T-helper 1 cell treated with Interleukin-12 subunit alpha and Interleukin-12 subunit beta and Interleukin-4 antibody, amounts not matched to agents 30 ng/mL and 1 ng/mL, for 36 hours (primary cell): ENCODE measurements around the gene MPPED2. TPM values are rescaled to one million over a fixed set of nuclear protein-coding genes. Genes with fewer than 3 reads are reported as not detected.

Experiments
- intact Hi-C: fragments of 100-400 bp; cut with micrococcal nuclease; formaldehyde crosslinking; loops from one replicate; pipeline ENCODE4 v1.15.1; 2024
- total RNA-seq: library from RNA; stranded (reverse); gene quantifications from 2 replicates; pipeline ENCODE4 v1.2.3, GENCODE V29; 2022

Gene MPPED2
- total RNA-seq, 1 donor from 2014 or later: not detected

GRCh38 chr11:30535818-30536217 lies 50.3 kb downstream of the MPPED2 start:
- intact Hi-C loops: no loop called here

DNA sequence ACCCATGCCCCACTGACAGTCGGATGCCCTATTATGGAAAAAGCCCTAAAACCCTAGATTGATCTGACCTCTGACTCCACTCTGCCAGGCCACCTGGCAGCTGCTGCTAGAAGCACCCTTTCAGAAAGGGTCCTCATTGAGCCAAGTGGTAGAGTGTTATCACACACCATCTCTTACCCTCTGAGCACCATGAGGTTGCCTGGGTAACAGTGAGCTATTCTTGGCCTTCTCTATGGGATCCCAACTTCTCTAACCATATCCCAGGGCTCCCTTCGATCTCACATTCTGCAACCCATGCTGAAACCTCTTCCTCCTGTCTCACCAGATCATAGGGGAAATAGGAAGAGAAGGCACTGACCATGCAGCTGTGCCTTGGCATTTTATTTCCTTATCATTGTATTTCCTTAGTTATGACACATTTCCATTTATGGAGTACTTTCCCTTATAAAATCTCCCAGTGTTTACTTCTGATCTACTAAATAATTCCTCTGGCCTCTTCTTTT lies 52.7 kb downstream of the MPPED2 start:
- intact Hi-C loops: no loop called here

GRCh38 chr11:30527566-30527965 lies 58.6 kb downstream of the MPPED2 start:
- intact Hi-C loops: no loop called here

GRCh38 chr11:30526558-30526957 lies 59.6 kb downstream of the MPPED2 start:
- intact Hi-C loops: no loop called here

DNA sequence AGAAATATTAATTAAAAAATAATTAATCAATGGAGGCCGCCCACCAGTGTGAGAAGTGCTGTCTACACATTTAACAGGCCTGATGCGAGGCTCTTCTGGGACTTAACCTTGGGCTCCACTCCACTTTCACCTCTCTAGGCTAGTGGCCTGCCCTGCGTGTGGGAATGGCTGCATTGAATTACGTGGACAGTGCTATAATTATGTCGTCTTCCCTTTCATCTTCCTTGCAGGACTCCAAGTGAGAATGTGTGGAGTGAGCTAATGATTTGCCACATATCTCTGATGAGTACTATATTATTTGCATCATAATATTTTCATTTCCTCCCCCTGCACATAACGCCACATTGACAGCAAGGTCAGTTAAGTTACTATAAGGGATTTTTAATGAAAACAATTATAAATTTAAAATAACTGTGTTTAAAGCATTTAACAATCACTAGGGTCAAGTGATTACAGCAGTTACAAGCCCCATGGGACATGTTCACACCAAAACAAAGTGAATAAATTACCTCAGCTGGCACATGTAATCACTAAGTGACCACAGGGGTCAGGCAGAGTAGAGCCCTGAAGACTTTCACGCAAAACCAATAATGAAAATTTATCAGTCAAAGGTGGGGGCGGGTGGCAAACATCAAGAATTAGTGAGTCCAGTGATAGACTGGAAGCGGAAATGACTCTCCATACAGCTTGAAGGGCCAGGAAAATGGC lies 63.5 kb downstream of the MPPED2 start:
- intact Hi-C loops: no loop called here

DNA sequence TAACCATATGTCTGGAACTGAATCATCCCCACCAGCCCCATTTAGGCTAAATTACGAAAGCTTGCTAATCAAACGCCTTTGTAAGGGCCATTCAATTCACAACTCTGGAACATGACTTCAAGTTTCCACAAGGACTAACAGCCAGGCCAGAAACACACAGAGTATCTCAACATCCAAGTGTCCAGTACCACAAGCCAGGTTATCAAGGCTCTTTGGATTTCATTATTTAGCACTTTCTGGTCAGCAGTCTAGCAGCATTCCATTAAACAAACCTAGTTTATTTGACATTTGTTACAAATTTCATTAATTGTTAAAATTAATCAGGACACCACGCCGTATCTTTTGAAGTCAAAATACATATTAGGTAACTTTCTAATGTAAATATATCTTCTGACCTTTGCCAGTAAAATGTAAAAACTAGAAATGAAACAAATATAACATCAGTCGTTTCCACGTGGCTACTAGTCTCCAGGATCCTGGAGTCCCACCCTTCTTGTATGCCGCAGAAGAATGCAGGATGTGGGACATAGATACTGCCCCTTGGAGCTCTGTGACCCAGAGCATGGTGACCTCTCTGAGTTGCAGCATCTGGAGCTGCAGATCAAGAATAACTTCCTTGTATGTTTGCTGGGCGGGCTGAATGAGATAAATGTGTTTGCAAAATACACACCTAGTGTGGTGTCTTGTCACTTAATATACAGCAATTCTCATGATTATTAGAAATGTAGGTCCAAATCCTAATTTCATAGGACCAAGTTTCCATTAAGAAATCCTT lies 64.7 kb downstream of the MPPED2 start:
- intact Hi-C loops: no loop called here

DNA sequence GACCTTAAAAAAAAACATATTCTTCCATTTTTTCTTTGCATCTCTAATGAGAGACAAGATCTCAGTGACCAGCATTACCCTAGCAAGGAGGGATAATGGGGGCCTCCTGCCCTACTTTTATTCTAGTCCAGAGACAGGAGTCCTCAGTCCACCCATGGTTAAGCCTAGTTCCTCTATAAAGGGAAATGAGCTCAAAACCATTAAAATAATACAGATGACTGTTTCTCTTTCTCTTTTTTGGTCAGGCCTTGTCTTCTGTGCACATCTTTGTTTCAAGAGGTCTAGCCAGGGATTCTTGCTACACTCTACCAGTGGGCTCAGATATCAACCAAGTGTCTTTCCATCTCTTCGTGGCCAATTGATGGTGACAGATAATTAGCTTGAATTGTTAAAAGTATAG lies 73.1 kb downstream of the MPPED2 start:
- intact Hi-C loops: no loop called here

DNA sequence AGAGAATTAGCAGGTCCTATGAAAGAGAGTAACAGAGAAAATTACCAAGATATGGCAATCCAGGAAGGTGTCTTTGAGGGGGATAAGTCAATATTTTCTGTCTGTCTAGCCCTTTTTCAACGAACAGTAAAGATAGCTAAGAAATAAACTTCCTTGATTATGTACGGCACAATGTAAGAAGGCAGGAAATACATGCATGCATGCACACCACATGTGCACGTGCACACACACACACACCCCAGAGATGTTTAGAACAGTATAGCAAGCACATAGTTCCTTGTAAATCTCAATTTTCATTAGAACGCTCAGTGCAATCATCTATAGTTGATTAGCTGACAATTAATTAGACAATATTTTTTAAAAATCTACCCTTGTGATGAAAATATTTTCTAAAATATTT lies 74.7 kb downstream of the MPPED2 start:
- intact Hi-C loops: no loop called here

- intact Hi-C loops: no loop called here
Observed at GRCh38 chr11:30510750-30511149, 75.4 kb downstream of the MPPED2 start.

GRCh38 chr11:30509364-30509763 lies 76.8 kb downstream of the MPPED2 start:
- intact Hi-C loops: no loop called here

DNA sequence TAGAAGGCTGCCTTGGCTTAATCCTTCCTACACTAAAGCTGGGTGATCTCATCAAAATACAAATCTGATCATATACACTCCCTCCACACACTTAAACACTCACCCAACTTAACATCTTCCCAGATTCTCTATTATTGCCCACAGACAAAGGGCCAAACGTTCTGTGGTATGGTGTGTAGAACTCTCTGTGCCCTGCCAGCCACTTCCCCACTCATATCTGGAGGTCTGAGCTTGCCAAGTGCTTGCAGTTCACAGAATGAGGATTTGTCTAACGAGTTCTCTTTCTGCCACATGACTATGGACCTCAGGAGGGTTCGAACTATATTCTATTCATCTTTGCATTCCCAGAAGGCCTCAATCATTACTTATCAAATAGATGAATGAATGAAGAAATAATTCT lies 77.6 kb downstream of the MPPED2 start:
- intact Hi-C loops: no loop called here

DNA sequence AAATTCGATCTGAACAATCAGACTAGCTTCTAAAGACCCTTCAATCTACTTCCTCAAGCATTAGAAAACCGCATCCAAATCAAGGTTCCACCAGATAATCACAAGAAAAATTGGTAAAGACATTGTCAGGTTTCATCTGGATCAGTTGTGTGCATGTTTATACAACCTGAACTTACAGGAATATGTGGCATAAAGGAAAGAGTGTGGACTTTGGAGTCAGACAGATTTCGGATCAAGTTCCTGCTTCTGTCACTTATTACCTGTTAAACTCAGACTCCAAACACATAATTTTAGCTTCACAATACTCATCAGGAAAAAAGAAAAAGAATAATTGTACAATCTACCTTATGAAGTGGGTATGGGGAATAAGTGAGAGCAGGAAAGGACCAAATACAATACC lies 80.5 kb downstream of the MPPED2 start:
- intact Hi-C loops: no loop called here

- intact Hi-C loops: no loop called here
Observed at GRCh38 chr11:30504468-30504867, 81.7 kb downstream of the MPPED2 start.

DNA sequence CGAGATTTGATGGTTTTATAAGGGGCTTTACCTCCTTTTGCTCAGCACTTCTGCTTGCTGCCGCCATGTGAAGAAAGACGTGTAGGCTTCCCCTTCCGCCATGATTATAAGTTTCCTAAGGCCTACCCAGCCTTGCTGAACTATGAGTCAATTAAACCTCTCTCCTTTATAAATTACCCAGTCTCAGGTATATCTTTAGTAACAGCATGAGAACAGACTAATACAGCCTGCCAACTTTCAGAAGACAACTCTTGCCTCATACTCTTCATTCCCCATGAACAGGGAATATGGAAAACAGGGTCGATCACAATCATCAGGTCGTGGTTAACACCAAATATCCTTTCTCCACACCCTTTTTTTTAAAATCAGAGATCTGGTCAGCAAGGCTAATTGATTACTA lies 83.0 kb downstream of the MPPED2 start:
- intact Hi-C loops: no loop called here

GRCh38 chr11:30502305-30502704 lies 83.8 kb downstream of the MPPED2 start:
- intact Hi-C loops: no loop called here

DNA sequence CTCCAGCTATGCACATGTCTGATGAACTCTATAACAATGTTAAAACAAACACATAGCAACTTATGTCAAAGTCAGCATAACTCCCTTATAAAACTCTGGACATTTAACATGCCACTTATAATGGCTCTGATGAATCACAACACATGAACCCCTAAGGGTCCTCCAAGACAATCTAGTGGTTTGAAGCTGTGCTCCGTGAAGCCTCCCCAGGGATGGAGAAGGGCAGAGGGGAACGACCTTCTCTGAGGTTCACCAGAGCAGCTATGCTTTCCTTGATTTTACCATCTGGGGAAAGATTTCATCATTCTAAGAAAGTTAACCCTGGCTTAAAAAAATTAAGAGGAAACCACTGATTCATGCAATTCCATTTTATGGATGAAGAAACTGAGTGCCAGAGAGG lies 84.4 kb downstream of the MPPED2 start:
- intact Hi-C loops: no loop called here

GRCh38 chr11:30499940-30500339 lies 86.2 kb downstream of the MPPED2 start:
- intact Hi-C loops: no loop called here

DNA sequence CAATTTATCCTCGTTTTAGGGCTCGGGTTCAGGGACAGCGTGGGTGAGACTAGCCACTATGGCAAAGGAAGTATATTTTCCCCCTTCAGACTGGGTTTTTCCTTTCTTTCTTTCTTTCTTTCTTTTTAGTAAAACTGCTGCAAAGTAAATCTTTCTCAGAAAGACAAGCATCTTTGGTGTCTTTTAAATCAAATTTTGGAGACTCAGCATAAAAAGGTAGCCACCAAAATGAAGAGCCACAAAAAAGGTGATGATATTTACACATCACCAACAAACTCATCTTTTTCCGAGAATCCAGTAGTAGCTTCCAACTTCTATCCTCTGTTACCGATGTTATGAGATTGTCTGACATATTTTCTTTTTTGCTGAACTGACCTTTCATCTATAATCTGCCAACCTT lies 88.6 kb downstream of the MPPED2 start:
- intact Hi-C loops: no loop called here

DNA sequence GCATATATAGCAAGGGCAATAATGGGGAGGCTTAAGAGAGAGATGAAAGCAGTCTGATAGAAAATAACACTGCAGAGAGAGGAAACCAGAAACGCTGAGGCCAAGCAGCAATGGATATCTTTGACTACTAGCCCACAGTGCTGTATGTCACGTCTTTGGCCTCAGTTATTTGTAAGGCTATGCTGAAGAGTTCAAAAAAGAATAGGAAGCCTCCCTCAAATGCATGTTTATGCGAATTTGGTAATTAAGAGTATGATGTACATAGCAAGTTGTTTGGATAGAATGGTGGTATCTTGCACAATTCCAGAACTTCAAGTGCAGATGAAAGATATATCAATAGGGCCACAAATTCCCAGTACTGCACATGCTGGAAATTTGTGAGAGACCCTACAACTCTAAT lies 89.2 kb downstream of the MPPED2 start:
- intact Hi-C loops: no loop called here

GRCh38 chr11:30495437-30495836 lies 90.7 kb downstream of the MPPED2 start:
- intact Hi-C loops: no loop called here

DNA sequence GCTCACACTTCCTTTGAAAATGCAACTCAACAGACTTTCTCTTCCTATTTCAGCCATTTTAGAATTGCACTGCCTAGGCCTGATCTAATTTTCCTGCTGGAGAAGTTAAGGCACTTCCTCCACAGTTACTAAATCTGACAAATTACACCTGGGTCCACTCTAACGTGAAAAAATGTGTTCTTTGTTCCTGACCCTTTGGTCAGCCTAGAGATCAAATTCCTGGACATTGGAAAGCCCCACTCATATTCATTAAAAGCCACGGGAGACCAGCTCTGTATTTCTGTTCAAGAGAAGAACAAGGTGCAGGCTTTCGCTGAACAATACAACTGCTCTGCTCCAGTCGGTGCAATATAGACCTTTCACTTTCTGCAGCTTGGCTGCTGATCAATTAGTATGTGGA lies 96.6 kb downstream of the MPPED2 start:
- intact Hi-C loops: no loop called here

- intact Hi-C loops: no loop called here
Observed at GRCh38 chr11:30489076-30489475, 97.1 kb downstream of the MPPED2 start.
